SK-N-SH (cell line): ENCODE data around the gene RGMA. TPM values are rescaled to one million over a fixed set of nuclear protein-coding genes. Genes with fewer than 3 reads are reported as not detected.

Experiments used
- CTCF ChIA-PET: fragments of 300-600, 350-600 bp; formaldehyde crosslinking; extraction: SDS; loops from one replicate; lab custom pipeline; 2021; lab: Yijun Ruan, JAX
- POLR2A ChIA-PET: fragments of 350-600 bp; sonication (Branson Sonifier 250); formaldehyde crosslinking; extraction: SDS; loops from one replicate; lab custom pipeline; 2020; ENCODE audit warnings: antibody characterized with exemption, inconsistent platforms; lab: Yijun Ruan, JAX
- DNase-seq: peaks from one replicate; pipeline ENCODE4 v3.0.0; 2012
- H2AFZ ChIP-seq: fragments of 200-600 bp; sonication (generic); 2 replicates; pipeline ENCODE4 v1.8.1; 2016; ENCODE audit warnings: antibody characterized with exemption, mild to moderate bottlenecking, low read depth
- H3F3A ChIP-seq: fragments of 200-600 bp; sonication (generic); replicated peaks from 2 replicates; pipeline ENCODE3; 2016; ENCODE audit warnings: antibody characterized with exemption, mild to moderate bottlenecking; ENCODE audit not compliant: insufficient read depth
- H3K27ac ChIP-seq, 2 experiments: fragments of 200-500 bp in 1 of 2; fragments of 200-600 bp in 1 of 2; sonication (Bioruptor generic) in 1 of 2; sonication (generic), shearing (Covaris generic) in 1 of 2; 2 replicates each; pipeline versions ENCODE4 v1.5.1 to v1.6.1; 2014 to 2016; ENCODE audit warnings: low read depth in 2 of 2, inconsistent platforms in 1 of 2, low read length in 1 of 2, mild to moderate bottlenecking in 1 of 2, mixed read lengths in 1 of 2
- H3K27me3 ChIP-seq: fragments of 200-600 bp; sonication (generic), shearing (Covaris generic); 2 replicates; pipeline ENCODE4 v1.6.1; 2016; ENCODE audit warnings: mixed run types; ENCODE audit not compliant: insufficient read depth
- H3K36me3 ChIP-seq, 2 experiments: fragments of 200-500 bp in 1 of 2; fragments of 200-600 bp in 1 of 2; sonication (Bioruptor generic) in 1 of 2; sonication (generic) in 1 of 2; replicated peaks in 1 of 2; 2 replicates each; pipeline versions ENCODE3 to v1.5.1; 2014 to 2016; ENCODE audit warnings: low read length in 1 of 2, mild to moderate bottlenecking in 1 of 2; ENCODE audit not compliant: insufficient read depth in 2 of 2, control insufficient read depth in 1 of 2
- H3K4me1 ChIP-seq, 2 experiments: fragments of 200-500 bp in 1 of 2; fragments of 200-600 bp in 1 of 2; sonication (Bioruptor generic) in 1 of 2; sonication (generic), shearing (Covaris generic) in 1 of 2; 2 replicates each; pipeline versions ENCODE4 v1.5.1 to v1.6.1; 2014 to 2016; ENCODE audit warnings: low read depth in 1 of 2, low read length in 1 of 2, mixed run types in 1 of 2; ENCODE audit not compliant: insufficient read depth in 2 of 2, control insufficient read depth in 1 of 2
- H3K4me2 ChIP-seq: fragments of 200-600 bp; sonication (generic), shearing (Covaris generic); 2 replicates; pipeline ENCODE4 v1.6.1; 2017; ENCODE audit warnings: mixed run types
- H3K4me3 ChIP-seq, 2 experiments: fragments of 200-500 bp in 1 of 2; fragments of 200-600 bp in 1 of 2; sonication (Bioruptor generic) in 1 of 2; sonication (generic), shearing (Covaris generic) in 1 of 2; 2 replicates each; pipeline versions ENCODE4 v1.5.1 to v1.8.1; 2014 to 2016; ENCODE audit warnings: low read depth in 2 of 2, inconsistent platforms in 1 of 2, low read length in 1 of 2, mild to moderate bottlenecking in 1 of 2, mixed read lengths in 1 of 2, moderate library complexity in 1 of 2
- H3K79me2 ChIP-seq: fragments of 200-600 bp; sonication (generic); 2 replicates; pipeline ENCODE4 v1.8.1; 2017; ENCODE audit warnings: mild to moderate bottlenecking; ENCODE audit not compliant: insufficient read depth
- H3K9ac ChIP-seq: fragments of 200-600 bp; sonication (generic); 2 replicates; pipeline ENCODE4 v1.6.1; 2017; ENCODE audit warnings: mixed run types
- H3K9me2 ChIP-seq: fragments of 200-600 bp; sonication (generic); 2 replicates; pipeline ENCODE4 v1.6.1; 2017; ENCODE audit warnings: mixed run types
- H3K9me3 ChIP-seq: fragments of 200-600 bp; sonication (generic); 2 replicates; pipeline ENCODE4 v1.6.1; 2017; ENCODE audit warnings: mixed run types, mild to moderate bottlenecking, moderate library complexity
- H4K20me1 ChIP-seq: fragments of 200-600 bp; sonication (generic); 2 replicates; pipeline ENCODE4 v1.6.1; 2017; ENCODE audit warnings: mild to moderate bottlenecking, mixed run types; ENCODE audit not compliant: insufficient read depth
- ELF1 ChIP-seq: IDR thresholded peaks from 2 replicates; pipeline ENCODE4 v1.4.0; 2012
- GABPA ChIP-seq: IDR thresholded peaks from 2 replicates; pipeline ENCODE4 v1.4.0; 2012; ENCODE audit warnings: low read depth, mild to moderate bottlenecking
- IRF3 ChIP-seq: fragments of 150-350 bp; IDR thresholded peaks from 2 replicates; pipeline ENCODE4 v1.6.1; 2016; ENCODE audit warnings: mild to moderate bottlenecking, low read depth, low read length
- JUND ChIP-seq: IDR thresholded peaks from 2 replicates; pipeline ENCODE4 v1.4.0; 2012
- MAX ChIP-seq: IDR thresholded peaks from 2 replicates; pipeline ENCODE4 v1.4.0; 2012; ENCODE audit warnings: low read depth
- MEF2A ChIP-seq: IDR thresholded peaks from 2 replicates; pipeline ENCODE4 v1.4.0; 2012; ENCODE audit warnings: low read depth, borderline replicate concordance
- MXI1 ChIP-seq: IDR thresholded peaks from 2 replicates; pipeline ENCODE4 v1.6.1; 2012; ENCODE audit warnings: mild to moderate bottlenecking, low read depth, low read length, improper control_type of control experiment
- NFIC ChIP-seq: IDR thresholded peaks from 2 replicates; pipeline ENCODE4 v1.4.0; 2012; ENCODE audit warnings: borderline replicate concordance
- NRF1 ChIP-seq: IDR thresholded peaks from 2 replicates; pipeline ENCODE4 v1.6.1; 2012; ENCODE audit warnings: low read depth, mild to moderate bottlenecking, low read length
- RAD21 ChIP-seq: IDR thresholded peaks from 2 replicates; pipeline ENCODE4 v1.6.1; 2012; ENCODE audit warnings: mild to moderate bottlenecking, low read length
- REST ChIP-seq: IDR thresholded peaks from 2 replicates; pipeline ENCODE4 v1.6.1; 2012; ENCODE audit warnings: mild to moderate bottlenecking, low read depth, low read length, moderate library complexity
- RFX5 ChIP-seq: IDR thresholded peaks from 2 replicates; pipeline ENCODE4 v1.6.1; 2012; ENCODE audit warnings: mild to moderate bottlenecking, improper control_type of control experiment, low read length
- RXRA ChIP-seq: IDR thresholded peaks from 2 replicates; pipeline ENCODE4 v1.4.0; 2012; ENCODE audit warnings: low read depth, mild to moderate bottlenecking, borderline replicate concordance
- TAF1 ChIP-seq: IDR thresholded peaks from 2 replicates; pipeline ENCODE4 v1.6.1; 2012; ENCODE audit warnings: low read depth, mild to moderate bottlenecking, low read length, moderate library complexity, borderline replicate concordance
- TEAD4 ChIP-seq: IDR thresholded peaks from 2 replicates; pipeline ENCODE4 v1.4.0; 2012; ENCODE audit warnings: mild to moderate bottlenecking, borderline replicate concordance; ENCODE audit not compliant: insufficient read depth
- USF2 ChIP-seq: fragments of 150-350 bp; IDR thresholded peaks from 2 replicates; pipeline ENCODE4 v1.6.1; 2017; ENCODE audit warnings: antibody characterized with exemption, low read length, low read depth, borderline replicate concordance
- WGBS: methylation state at CpG from one replicate; pipeline ENCODE4 v1.1.6; 2017; ENCODE audit warnings: low lambda C conversion rate; 5-methylcytosine and 5-hydroxymethylcytosine counted together
- polyA plus RNA-seq, 3 experiments: library from polyadenylated mRNA; depleted of rRNA; stranded (reverse); fragments of >200 nt; gene quantifications; 2 replicates each; pipeline ENCODE4 v1.2.3, GENCODE V29; 2012

The RGMA gene
- polyA plus RNA-seq, 1 of the 3 experiments (the other 2 are of a cell fraction) = 1.5 TPM

- H3K9ac ChIP-seq = no peak overlapping the region
- ChIA-PET POLR2A (no interaction called here), CTCF (no interaction called here)
- no peaks in the 10 kb centered on the region for H3K27me3 ChIP-seq
- H2AFZ ChIP-seq = no peak overlapping the region
- H3K4me2 ChIP-seq = no peak overlapping the region
- no peaks in the 10 kb centered on the region for H3F3A ChIP-seq
- H3K79me2 ChIP-seq = no peaks in the 10 kb centered on the region
- no peak for TF ChIP-seq RAD21
- no peak for TF ChIP-seq IRF3
- TF ChIP-seq MXI1 = no peak
- TF ChIP-seq TEAD4 = no peak
- no peak for TF ChIP-seq JUND
- no peak for DNase-seq
- H3K4me3 ChIP-seq = no peak overlapping the region
- no peak overlapping the region for H3K27ac ChIP-seq
- H3K4me1 ChIP-seq = no peaks in the 10 kb centered on the region
- 88% methylated on average over 9 of the region's 16 CpGs for WGBS
- no peaks in the 10 kb centered on the region for H3K36me3 ChIP-seq
- H3K9me3 ChIP-seq = no peaks in the 10 kb centered on the region
- H4K20me1 ChIP-seq = no peaks in the 10 kb centered on the region
- no peaks in the 10 kb centered on the region for H3K9me2 ChIP-seq
Observed at GRCh38 chr15:93048759-93049161, 40.3 kb downstream of the RGMA start.

GRCh38 chr15:93048426-93048721, 40.6 kb downstream of the RGMA start:
- Histone ChIP-seq H4K20me1 (no peaks in the 10 kb centered on the region), H3K9me2 (no peaks in the 10 kb centered on the region), H3K9me3 (no peaks in the 10 kb centered on the region), H3K4me3 (no peak overlapping the region), H2AFZ (no peak overlapping the region), H3K9ac (no peak overlapping the region), H3K27ac (no peak overlapping the region), H3K4me1 (no peaks in the 10 kb centered on the region), H3K79me2 (no peaks in the 10 kb centered on the region), H3K27me3 (no peaks in the 10 kb centered on the region), H3F3A (no peaks in the 10 kb centered on the region), H3K36me3 (no peaks in the 10 kb centered on the region), H3K4me2 (no peak overlapping the region)
- no peak for DNase-seq
- TF ChIP-seq MEF2A (no peak), ELF1 (no peak), MAX (no peak), NFIC (no peak), TAF1 (no peak), REST (no peak), GABPA (no peak), RXRA (no peak), RFX5 (no peak), USF2 (no peak), NRF1 (no peak)
- WGBS = 91% methylated on average over 11 of the region's 14 CpGs
- ChIA-PET POLR2A (no interaction called here), CTCF (no interaction called here)
